HG03039 (cell line): ENCODE data around the gene REPIN1.
A peak's percentile ranks its signal among the peaks of the same experiment; 100 is the strongest.

ENCODE experiments used
- ATAC-seq: cut with Tn5 transposase; IDR thresholded peaks from one replicate; pipeline ENCODE4 v1.9.1; 2021; ENCODE audit warnings: mild to moderate bottlenecking, moderate library complexity; ENCODE audit not compliant: unreplicated experiment

Gene REPIN1

GRCh38 chr7:150359622-150360362 is 8.8 kb upstream of the REPIN1 start:
- no peak for ATAC-seq

- no peak for ATAC-seq
These were observed 8.1 kb upstream of the REPIN1 start for GRCh38 chr7:150360363-150361058.

GRCh38 chr7:150361402-150361801 is 7.2 kb upstream of the REPIN1 start:
- no peak for ATAC-seq

- ATAC-seq = no peak
These were observed 6.6 kb upstream of the REPIN1 start for GRCh38 chr7:150361807-150362621.

GRCh38 chr7:150363370-150363769 is 5.3 kb upstream of the REPIN1 start:
- ATAC-seq = no peak

- no peak for ATAC-seq
These were observed 4.8 kb upstream of the REPIN1 start for GRCh38 chr7:150363872-150364271.

- ATAC-seq = no peak
These were observed 3.4 kb upstream of the REPIN1 start for GRCh38 chr7:150365194-150365593.

GRCh38 chr7:150365673-150366398 is 2.8 kb upstream of the REPIN1 start:
- ATAC-seq = no peak

- no peak for ATAC-seq
These were observed 936 bp upstream of the REPIN1 start for GRCh38 chr7:150367677-150368095.

GRCh38 chr7:150368884-150369747 is 494 bp downstream of the REPIN1 start:
- ATAC-seq = peak; percentile 30

GRCh38 chr7:150369748-150370501 is 1.3 kb downstream of the REPIN1 start:
- no peak for ATAC-seq

- no peak for ATAC-seq
These were observed 2.0 kb downstream of the REPIN1 start for GRCh38 chr7:150370612-150371071.

- ATAC-seq = no peak
These were observed 2.7 kb downstream of the REPIN1 start for GRCh38 chr7:150371131-150371995.

- ATAC-seq = no peak
These were observed 3.3 kb downstream of the REPIN1 start for GRCh38 chr7:150371996-150372270.

- ATAC-seq = no peak
These were observed 3.8 kb downstream of the REPIN1 start for GRCh38 chr7:150372271-150373048.

- no peak for ATAC-seq
These were observed 4.6 kb downstream of the REPIN1 start for GRCh38 chr7:150373049-150373801.

- no peak for ATAC-seq
These were observed 5.4 kb downstream of the REPIN1 start for GRCh38 chr7:150374026-150374425.
